Tibial artery (tissue), 4 donors: Measurements from ENCODE around the gene PHLDB2.
"Not testable (repeated sequence)": the region's sequence is repeated elsewhere in the genome, so short reads cannot be mapped to it uniquely, and the experiment has no call there.

Experiments used
- DNase-seq, 2 donors: peaks; one replicate each; pipeline ENCODE4 v3.0.0-alpha.2; 2019
- H3K27ac ChIP-seq, 2 donors: fragments of 200-600 bp; sonication (generic) in 1 of 2; 1 replicate in 1 of 2; 2 replicates in 1 of 2; pipeline ENCODE4 v1.5.1; 2018 to 2019; ENCODE audit warnings: mild to moderate bottlenecking in 1 of 2
- H3K27me3 ChIP-seq, 2 donors: fragments of 200-600 bp; sonication (generic) in 1 of 2; one replicate each; pipeline versions ENCODE4 v1.5.1 to v1.6.0; 2016 to 2019
- H3K36me3 ChIP-seq, 3 donors: fragments of 200-600 bp; sonication (generic) in 2 of 3; one replicate each; pipeline ENCODE4 v1.5.1; 2016 to 2019; ENCODE audit warnings: mild to moderate bottlenecking in 2 of 3
- H3K4me1 ChIP-seq, 4 donors: fragments of 200-600 bp; sonication (generic) in 2 of 4; 1 replicate in 3 of 4; 2 replicates in 1 of 4; pipeline ENCODE4 v1.5.1; 2016 to 2019
- H3K4me3 ChIP-seq, 2 donors: fragments of 200-600 bp; sonication (generic) in 1 of 2; 1 replicate in 1 of 2; 2 replicates in 1 of 2; pipeline ENCODE4 v1.5.1; 2018 to 2019; ENCODE audit warnings: mild to moderate bottlenecking in 2 of 2
- H3K9me3 ChIP-seq, 3 donors: fragments of 200-600 bp; sonication (generic) in 1 of 3; one replicate each; pipeline ENCODE4 v1.5.1; 2016 to 2019
- intact Hi-C: fragments of 100-400 bp; cut with DNase I; formaldehyde crosslinking; loops from one replicate; pipeline ENCODE4 v1.15.0; 2023; ENCODE audit warnings: low total_unique reads
- TF ChIP-seq, protein P1 (sequence below), 2 experiments: fragments of 200-600 bp in 1 of 2; fragments of 450-650 bp in 1 of 2; IDR thresholded peaks; one replicate each; pipeline ENCODE4 v1.5.1; 2017 to 2019; ENCODE audit warnings: antibody characterized with exemption in 2 of 2, mild to moderate bottlenecking in 1 of 2, moderate library complexity in 1 of 2

The PHLDB2 gene

DNA sequence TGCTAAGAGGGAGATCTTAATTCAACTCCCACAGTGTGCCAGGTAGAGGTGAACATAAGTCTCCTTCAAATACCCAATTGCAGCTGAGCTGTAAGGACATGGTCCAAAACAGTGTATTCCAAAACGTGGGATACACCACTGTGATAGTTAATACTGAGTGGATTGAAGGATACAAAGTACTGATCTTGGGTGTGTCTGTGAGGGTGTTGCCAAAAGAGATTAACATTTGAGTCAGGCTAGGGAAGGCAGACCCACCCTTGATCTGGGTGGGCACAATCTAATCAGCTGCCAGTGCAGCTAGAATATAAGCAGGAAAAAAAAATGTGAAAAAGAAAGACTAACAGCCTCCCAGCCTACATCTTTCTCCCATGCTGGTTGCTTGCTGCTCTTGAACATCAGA lies 45.1 kb upstream of the PHLDB2 start:
- peaks cover 0 to 43% (median 17%) of the 10 kb centered on the region in 4 donors for H3K4me1 ChIP-seq
- DNase-seq, result no peak
- TF ChIP-seq, protein P1, sequence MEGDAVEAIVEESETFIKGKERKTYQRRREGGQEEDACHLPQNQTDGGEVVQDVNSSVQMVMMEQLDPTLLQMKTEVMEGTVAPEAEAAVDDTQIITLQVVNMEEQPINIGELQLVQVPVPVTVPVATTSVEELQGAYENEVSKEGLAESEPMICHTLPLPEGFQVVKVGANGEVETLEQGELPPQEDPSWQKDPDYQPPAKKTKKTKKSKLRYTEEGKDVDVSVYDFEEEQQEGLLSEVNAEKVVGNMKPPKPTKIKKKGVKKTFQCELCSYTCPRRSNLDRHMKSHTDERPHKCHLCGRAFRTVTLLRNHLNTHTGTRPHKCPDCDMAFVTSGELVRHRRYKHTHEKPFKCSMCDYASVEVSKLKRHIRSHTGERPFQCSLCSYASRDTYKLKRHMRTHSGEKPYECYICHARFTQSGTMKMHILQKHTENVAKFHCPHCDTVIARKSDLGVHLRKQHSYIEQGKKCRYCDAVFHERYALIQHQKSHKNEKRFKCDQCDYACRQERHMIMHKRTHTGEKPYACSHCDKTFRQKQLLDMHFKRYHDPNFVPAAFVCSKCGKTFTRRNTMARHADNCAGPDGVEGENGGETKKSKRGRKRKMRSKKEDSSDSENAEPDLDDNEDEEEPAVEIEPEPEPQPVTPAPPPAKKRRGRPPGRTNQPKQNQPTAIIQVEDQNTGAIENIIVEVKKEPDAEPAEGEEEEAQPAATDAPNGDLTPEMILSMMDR (IDR thresholded peaks at IDR 0.05), result no peak
- H3K9me3 ChIP-seq, result no peaks in the 10 kb centered on the region
- no peaks in the 10 kb centered on the region for H3K36me3 ChIP-seq
- no peak overlapping the region for H3K27ac ChIP-seq
- intact Hi-C loops, result no loop called here
- no peak overlapping the region for H3K4me3 ChIP-seq
- no peaks in the 10 kb centered on the region for H3K27me3 ChIP-seq

DNA sequence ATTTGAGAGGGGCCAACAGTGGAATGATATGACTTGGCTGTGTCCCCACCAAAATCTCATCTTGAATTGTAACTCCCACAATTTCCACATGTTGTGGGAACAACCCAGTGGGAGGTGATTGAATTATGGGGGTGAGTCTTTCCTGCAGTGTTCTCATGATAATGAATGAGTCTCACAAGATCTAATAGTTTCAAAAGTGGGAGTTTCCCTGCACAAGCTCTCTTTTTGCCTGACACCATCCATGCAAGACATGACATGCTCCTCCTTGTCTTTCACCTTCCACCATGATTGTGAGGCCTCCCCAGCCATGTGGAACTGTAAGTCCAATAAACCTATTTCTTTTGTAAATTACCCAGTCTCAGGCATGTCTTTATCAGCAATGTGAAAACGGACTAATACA lies 42.3 kb upstream of the PHLDB2 start:
- H3K4me3 ChIP-seq, DNase-seq, H3K27me3 ChIP-seq, H3K36me3 ChIP-seq, H3K9me3 ChIP-seq, H3K27ac ChIP-seq, intact Hi-C loops: not testable (repeated sequence)
- peaks cover 0 to 15% (median 2%) of the 10 kb centered on the region in 4 donors for H3K4me1 ChIP-seq

DNA sequence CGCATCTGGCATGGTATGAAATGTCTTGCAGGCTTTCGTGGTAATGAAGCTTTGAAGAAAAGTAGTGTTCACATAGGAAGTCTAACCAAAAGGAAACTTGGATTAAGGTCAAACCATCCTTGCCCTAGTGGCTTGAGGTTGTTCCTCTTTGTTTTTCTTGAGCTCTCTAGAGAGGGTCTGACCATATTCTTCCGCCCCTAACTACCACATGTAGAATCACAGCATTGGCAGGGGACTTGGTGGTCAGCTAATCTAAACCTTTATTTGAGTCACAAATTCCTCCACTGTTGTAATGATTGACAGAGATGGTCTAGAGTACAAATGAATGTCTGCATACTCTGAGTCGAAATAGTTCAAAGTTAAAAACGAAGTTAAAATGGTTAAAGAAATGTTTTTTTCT lies 39.1 kb upstream of the PHLDB2 start:
- Histone ChIP-seq H3K4me1 (peaks cover 0 to 16% (median 3%) of the 10 kb centered on the region in 4 donors), H3K4me3 (no peak overlapping the region), H3K27ac (no peak overlapping the region), H3K27me3 (no peaks in the 10 kb centered on the region), H3K9me3 (peaks cover 0 to 7% (median 6%) of the 10 kb centered on the region in 3 donors), H3K36me3 (no peaks in the 10 kb centered on the region)
- DNase-seq, result no peak
- intact Hi-C loops, result no loop called here
- TF ChIP-seq, protein P1 (IDR thresholded peaks at IDR 0.05), result no peak

DNA sequence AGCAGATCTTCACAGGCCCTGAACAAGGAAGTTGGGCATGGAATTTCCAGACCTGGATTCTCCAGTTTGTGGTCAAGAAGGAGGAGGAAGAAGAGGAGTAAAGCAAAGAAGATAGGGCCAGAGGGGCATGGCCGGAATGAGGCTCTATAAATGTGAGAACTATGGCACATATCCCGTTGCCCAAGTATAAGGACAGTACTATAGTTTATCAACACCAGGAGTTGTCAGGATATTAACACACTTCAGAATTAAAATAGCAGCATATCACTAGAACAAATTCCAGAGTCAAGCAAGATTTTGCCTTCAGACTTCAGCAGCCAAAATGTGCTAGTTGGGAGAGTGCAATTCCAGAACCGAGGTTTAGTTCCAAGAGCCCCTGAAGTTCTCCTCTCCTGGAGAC lies 38.4 kb upstream of the PHLDB2 start:
- DNase-seq, result no peak
- Histone ChIP-seq H3K9me3 (peaks cover 0 to 7% (median 6%) of the 10 kb centered on the region in 3 donors), H3K4me3 (no peak overlapping the region), H3K27ac (no peak overlapping the region), H3K27me3 (no peaks in the 10 kb centered on the region), H3K36me3 (no peaks in the 10 kb centered on the region), H3K4me1 (peaks cover 0 to 16% (median 3%) of the 10 kb centered on the region in 4 donors)
- intact Hi-C loops, result no loop called here
- TF ChIP-seq, protein P1 (IDR thresholded peaks at IDR 0.05), result no peak

DNA sequence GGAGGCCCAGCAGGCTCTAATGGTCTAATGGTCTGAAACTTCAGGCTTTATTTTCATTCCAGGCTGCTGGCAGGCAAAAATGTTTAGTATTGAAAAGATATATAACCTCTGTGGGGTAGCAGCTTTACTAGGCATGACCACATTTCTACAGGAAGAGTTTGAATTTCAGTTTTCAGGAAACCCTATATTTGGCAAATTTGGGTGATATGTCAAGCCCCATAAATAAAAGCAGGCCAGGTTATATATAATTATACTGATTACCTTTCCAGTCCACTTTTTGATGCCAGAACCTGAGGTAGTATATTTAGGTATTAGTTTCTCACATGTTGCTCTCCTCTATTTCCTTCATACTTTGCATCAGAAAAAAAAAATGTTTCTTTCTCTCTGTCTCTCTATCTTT lies 37.2 kb upstream of the PHLDB2 start:
- DNase-seq, result no peak
- no peak overlapping the region for H3K27ac ChIP-seq
- peaks cover 0 to 16% (median 3%) of the 10 kb centered on the region in 4 donors for H3K4me1 ChIP-seq

DNA sequence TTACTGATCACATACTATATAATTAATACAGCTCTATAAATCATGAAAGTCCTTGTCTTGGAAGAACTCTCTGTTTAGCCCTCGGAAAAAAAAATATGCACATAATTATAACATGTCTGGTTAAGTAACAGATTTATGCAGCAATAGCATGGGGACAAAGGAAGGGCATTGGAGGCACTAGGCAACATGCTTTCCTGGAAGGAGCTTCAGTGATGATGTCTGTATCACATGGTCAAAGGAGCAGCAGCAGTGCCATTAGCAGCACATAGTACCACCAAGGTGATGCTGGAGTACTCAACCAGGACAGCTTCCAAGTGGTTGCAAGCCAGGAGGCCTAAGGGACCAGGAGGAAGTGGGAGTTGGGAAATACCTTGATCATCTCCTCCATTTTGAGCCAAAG lies 36.3 kb upstream of the PHLDB2 start:
- intact Hi-C loops, result no loop called here
- Histone ChIP-seq H3K4me1 (peaks cover 0 to 16% (median 3%) of the 10 kb centered on the region in 4 donors), H3K36me3 (no peaks in the 10 kb centered on the region), H3K4me3 (no peak overlapping the region), H3K27me3 (no peaks in the 10 kb centered on the region), H3K9me3 (peaks cover 0 to 7% (median 6%) of the 10 kb centered on the region in 3 donors), H3K27ac (no peak overlapping the region)
- DNase-seq, result no peak
- TF ChIP-seq, protein P1 (IDR thresholded peaks at IDR 0.05), result no peak

More for the DNA sequence above, 37.2 kb upstream of the PHLDB2 start:
- TF ChIP-seq, protein P1 (IDR thresholded peaks at IDR 0.05), result no peak
- Histone ChIP-seq H3K9me3 (peaks cover 0 to 7% (median 6%) of the 10 kb centered on the region in 3 donors), H3K4me3 (no peak overlapping the region), H3K27me3 (no peaks in the 10 kb centered on the region), H3K36me3 (no peaks in the 10 kb centered on the region)
- intact Hi-C loops, result no loop called here
